ENCODE results near the gene KCNH1. TPM values are rescaled to one million over a fixed set of nuclear protein-coding genes. Genes with fewer than 3 reads are reported as not detected.

Gene KCNH1
- total and polyA plus RNA-seq, 4 donors: 0.02 to 0.31 TPM; not detected in 2

GRCh38 chr1:210747112-210747511 is 386.8 kb downstream of the KCNH1 start:
- Histone ChIP-seq H3K27ac (ENCODE audit: low read depth in 1 of 2, low read length in 1 of 2) (no peak overlapping the region), H3K9me3 (ENCODE audit: control insufficient read depth in 4 of 4, insufficient read depth in 3 of 4, low read length in 3 of 4) (no peaks in the 10 kb centered on the region)
- 71 to 82% methylated on average over 3 of the region's 3 CpGs for WGBS, 2 donors

GRCh38 chr1:210746024-210746731 is 387.8 kb downstream of the KCNH1 start:
- Histone ChIP-seq H3K4me1 (ENCODE audit: control insufficient read depth in 5 of 5, insufficient read depth in 5 of 5, low read length in 5 of 5) (no peaks in the 10 kb centered on the region), H3K9ac (ENCODE audit: insufficient read depth in 1 of 2, low read length in 2 of 2) (no peak overlapping the region), H3K9me3 (ENCODE audit: control insufficient read depth in 4 of 4, insufficient read depth in 3 of 4, low read length in 3 of 4) (no peaks in the 10 kb centered on the region), H3K4me3 (no peak overlapping the region), H3K27ac (ENCODE audit: low read depth in 1 of 2, low read length in 1 of 2) (no peak overlapping the region), H3K27me3 (ENCODE audit: control insufficient read depth in 3 of 3, insufficient read depth in 3 of 3, low read length in 2 of 3) (no peaks in the 10 kb centered on the region), H3K36me3 (ENCODE audit: control insufficient read depth in 4 of 4, insufficient read depth in 4 of 4, low read length in 4 of 4) (no peaks in the 10 kb centered on the region)
- 86 to 92% methylated on average over 3 of the region's 3 CpGs for WGBS, 2 donors
- ATAC-seq (ENCODE audit: insufficient read depth, low FRiP score) (no peak), DNase-seq (no peak)
- TF ChIP-seq, protein P1, sequence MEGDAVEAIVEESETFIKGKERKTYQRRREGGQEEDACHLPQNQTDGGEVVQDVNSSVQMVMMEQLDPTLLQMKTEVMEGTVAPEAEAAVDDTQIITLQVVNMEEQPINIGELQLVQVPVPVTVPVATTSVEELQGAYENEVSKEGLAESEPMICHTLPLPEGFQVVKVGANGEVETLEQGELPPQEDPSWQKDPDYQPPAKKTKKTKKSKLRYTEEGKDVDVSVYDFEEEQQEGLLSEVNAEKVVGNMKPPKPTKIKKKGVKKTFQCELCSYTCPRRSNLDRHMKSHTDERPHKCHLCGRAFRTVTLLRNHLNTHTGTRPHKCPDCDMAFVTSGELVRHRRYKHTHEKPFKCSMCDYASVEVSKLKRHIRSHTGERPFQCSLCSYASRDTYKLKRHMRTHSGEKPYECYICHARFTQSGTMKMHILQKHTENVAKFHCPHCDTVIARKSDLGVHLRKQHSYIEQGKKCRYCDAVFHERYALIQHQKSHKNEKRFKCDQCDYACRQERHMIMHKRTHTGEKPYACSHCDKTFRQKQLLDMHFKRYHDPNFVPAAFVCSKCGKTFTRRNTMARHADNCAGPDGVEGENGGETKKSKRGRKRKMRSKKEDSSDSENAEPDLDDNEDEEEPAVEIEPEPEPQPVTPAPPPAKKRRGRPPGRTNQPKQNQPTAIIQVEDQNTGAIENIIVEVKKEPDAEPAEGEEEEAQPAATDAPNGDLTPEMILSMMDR (IDR thresholded peaks at IDR 0.05; ENCODE audit: control extremely low read depth, extremely low read depth): no peak

More at GRCh38 chr1:210747112-210747511, 386.8 kb downstream of the KCNH1 start:
- H3K4me3 ChIP-seq: no peak overlapping the region
- TF ChIP-seq, protein P1 (IDR thresholded peaks at IDR 0.05; ENCODE audit: control extremely low read depth, extremely low read depth): no peak
- DNase-seq (no peak), ATAC-seq (ENCODE audit: insufficient read depth, low FRiP score) (no peak)
- H3K9ac ChIP-seq (ENCODE audit: insufficient read depth in 1 of 2, low read length in 2 of 2): no peak overlapping the region
- no peaks in the 10 kb centered on the region for H3K27me3 ChIP-seq (ENCODE audit: control insufficient read depth in 3 of 3, insufficient read depth in 3 of 3, low read length in 2 of 3)
- H3K4me1 ChIP-seq (ENCODE audit: control insufficient read depth in 5 of 5, insufficient read depth in 5 of 5, low read length in 5 of 5): no peaks in the 10 kb centered on the region
- H3K36me3 ChIP-seq (ENCODE audit: control insufficient read depth in 4 of 4, insufficient read depth in 4 of 4, low read length in 4 of 4): no peaks in the 10 kb centered on the region

GRCh38 chr1:210743038-210743437 is 390.9 kb downstream of the KCNH1 start:
- ATAC-seq (ENCODE audit: insufficient read depth, low FRiP score) (no peak), DNase-seq (no peak)
- TF ChIP-seq, protein P1 (IDR thresholded peaks at IDR 0.05; ENCODE audit: control extremely low read depth, extremely low read depth): no peak
- Histone ChIP-seq H3K36me3 (ENCODE audit: control insufficient read depth in 4 of 4, insufficient read depth in 4 of 4, low read length in 4 of 4) (no peaks in the 10 kb centered on the region), H3K4me3 (no peak overlapping the region), H3K9ac (ENCODE audit: insufficient read depth in 1 of 2, low read length in 2 of 2) (no peak overlapping the region), H3K4me1 (ENCODE audit: control insufficient read depth in 5 of 5, insufficient read depth in 5 of 5, low read length in 5 of 5) (no peaks in the 10 kb centered on the region), H3K27me3 (ENCODE audit: control insufficient read depth in 3 of 3, insufficient read depth in 3 of 3, low read length in 2 of 3) (no peaks in the 10 kb centered on the region), H3K27ac (ENCODE audit: low read depth in 1 of 2, low read length in 1 of 2) (no peak overlapping the region), H3K9me3 (ENCODE audit: control insufficient read depth in 4 of 4, insufficient read depth in 3 of 4, low read length in 3 of 4) (no peaks in the 10 kb centered on the region)
- 74 to 92% methylated on average over 3 of the region's 3 CpGs for WGBS, 2 donors

DNA sequence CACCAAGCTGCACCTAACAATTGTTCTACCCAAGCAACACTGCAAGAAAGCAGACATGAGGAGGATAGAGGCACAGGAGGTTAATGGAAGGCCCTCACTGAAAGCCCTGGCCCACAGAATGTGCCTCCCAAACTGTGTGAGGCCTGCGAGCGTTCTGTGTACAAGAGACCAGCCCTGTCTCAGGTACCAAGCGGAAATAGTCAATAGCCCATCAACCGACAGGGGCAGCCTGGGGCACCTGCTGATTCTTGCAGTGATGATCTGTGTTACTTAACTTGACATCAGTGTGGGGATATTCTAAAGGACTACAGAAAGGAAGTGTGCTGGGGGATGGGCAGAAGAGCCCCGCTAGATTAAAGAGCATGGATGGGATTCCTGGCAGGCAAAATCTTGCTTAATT is 392.4 kb downstream of the KCNH1 start:
- no peak overlapping the region for H3K27ac ChIP-seq (ENCODE audit: low read depth in 1 of 2, low read length in 1 of 2)
- H3K4me3 ChIP-seq: no peak overlapping the region
- WGBS, 2 donors: 80 to 84% methylated on average over 5 of the region's 5 CpGs
- H3K36me3 ChIP-seq (ENCODE audit: control insufficient read depth in 4 of 4, insufficient read depth in 4 of 4, low read length in 4 of 4): no peaks in the 10 kb centered on the region
- H3K9me3 ChIP-seq (ENCODE audit: control insufficient read depth in 4 of 4, insufficient read depth in 3 of 4, low read length in 3 of 4): no peaks in the 10 kb centered on the region
- TF ChIP-seq, protein P1 (IDR thresholded peaks at IDR 0.05; ENCODE audit: control extremely low read depth, extremely low read depth): no peak
- no peaks in the 10 kb centered on the region for H3K27me3 ChIP-seq (ENCODE audit: control insufficient read depth in 3 of 3, insufficient read depth in 3 of 3, low read length in 2 of 3)
- H3K4me1 ChIP-seq (ENCODE audit: control insufficient read depth in 5 of 5, insufficient read depth in 5 of 5, low read length in 5 of 5): no peaks in the 10 kb centered on the region
- DNase-seq (no peak), ATAC-seq (ENCODE audit: insufficient read depth, low FRiP score) (no peak)
- H3K9ac ChIP-seq (ENCODE audit: insufficient read depth in 1 of 2, low read length in 2 of 2): no peak overlapping the region

Measured in lung (tissue), 12 donors.